HG03064 (cell line): Measurements from ENCODE around the gene OR2C3.

Source experiments
- ATAC-seq: cut with Tn5 transposase; IDR thresholded peaks from one replicate; pipeline ENCODE4 v1.9.1; 2021; ENCODE audit warnings: low read depth; ENCODE audit not compliant: unreplicated experiment

Gene OR2C3

DNA sequence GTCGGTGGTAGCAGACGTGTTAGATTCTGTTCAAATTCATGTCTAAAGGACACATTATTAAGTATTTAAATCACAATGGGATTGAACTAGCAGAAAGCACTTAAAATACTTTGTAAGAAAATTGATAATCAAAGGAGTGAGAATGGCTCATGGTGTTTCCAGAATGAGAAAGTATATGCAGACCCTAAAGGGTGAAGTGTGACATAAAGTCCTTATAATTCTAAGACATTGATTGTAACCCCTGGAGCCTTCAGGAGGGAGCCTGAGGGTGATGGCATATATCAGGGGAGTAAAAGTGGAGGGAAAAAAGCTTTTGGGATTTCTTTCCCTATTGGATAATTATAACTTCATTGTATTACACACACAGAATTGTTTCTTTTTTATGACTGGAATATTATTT lies at the start of gene OR2C3:
OR2C3 (minus strand) TSS at position 101 of the 400 bp plus-strand sequence. CDS start 3,929 bp downstream, outside the sequence.
- no peak for ATAC-seq

DNA sequence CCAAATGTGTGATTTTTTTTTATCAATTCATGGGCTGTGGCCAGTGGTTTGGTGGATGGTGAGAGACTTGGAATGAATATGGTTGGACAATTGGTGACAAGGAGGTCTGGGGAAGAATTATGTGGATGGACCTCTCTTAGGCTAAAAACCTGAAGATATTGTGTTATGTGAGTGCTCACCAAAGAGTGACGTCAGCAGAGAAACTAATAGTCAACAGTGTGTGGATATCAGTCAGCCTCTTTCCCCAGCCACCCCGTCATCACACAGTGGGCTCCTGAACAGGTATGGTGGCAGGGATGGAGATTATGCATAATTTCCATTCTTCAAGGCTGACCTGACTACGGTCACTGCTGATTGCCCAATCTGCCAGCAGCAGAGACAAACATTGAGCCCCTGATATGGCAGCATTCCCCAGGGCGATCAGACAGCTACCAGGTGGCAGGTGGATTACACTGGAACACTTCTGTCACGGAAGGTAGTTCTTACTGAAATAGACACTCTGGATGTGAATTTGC lies 42.8 kb upstream of the OR2C3 start:
- ATAC-seq: no peak

DNA sequence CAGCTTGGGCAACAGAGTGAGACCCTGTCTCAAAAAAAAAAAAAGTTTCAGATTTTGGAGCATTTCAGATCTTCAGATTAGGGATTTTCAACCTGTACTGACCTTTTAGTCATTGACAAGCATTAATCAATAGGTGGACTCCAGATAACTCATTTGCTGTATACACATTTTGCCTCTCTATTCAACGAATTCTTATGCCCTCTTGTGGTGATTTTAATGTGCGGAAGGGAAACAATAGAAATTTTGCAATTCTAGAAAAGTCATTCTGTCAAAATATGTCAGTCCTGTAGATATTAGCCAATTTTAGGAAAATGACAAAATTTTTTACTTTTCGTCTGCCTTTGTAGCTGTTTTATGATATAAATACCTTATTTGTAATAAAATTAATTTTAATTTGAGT lies 40.3 kb upstream of the OR2C3 start:
- ATAC-seq: no peak

GRCh38 chr1:247574664-247575063 lies 38.4 kb upstream of the OR2C3 start:
- no peak for ATAC-seq

DNA sequence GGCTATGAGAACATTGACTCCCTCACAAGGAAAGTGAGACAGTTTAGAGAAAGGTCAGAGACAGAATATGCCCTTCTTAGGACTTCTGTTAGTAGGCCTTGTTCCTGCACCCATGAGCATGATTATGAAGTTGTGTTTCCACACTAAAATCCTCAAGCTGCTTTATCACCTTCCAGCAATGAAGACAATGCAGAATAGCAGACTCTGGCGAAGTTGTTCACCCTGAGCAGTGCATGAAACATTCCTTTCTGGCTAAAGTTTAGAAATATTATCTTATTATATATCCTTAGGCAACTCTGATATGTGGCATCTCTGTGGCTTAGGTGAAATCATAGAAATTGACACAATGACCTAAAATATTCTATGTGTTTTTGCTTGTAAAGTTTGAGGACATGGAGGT lies 38.0 kb upstream of the OR2C3 start:
- no peak for ATAC-seq

DNA sequence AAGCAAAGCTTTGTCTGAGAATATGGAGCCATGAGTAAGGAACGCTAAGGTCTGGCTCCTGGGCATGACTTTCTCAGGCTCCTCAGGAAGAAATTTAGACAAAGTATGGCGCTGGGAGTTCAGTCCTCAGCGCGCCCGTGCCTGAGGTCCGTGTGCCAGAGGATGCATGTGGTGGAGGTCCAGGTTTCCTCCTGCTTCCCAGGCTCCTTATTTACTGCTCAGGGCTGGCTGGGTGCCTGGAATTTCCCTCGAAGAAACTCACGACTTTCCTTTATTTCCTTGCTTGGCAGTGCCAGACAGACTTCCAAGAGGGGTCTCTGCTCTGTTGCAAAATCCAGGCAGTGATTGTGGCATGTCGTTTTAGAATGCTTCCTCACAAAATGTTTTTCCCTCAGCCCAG lies 26.0 kb upstream of the OR2C3 start:
- ATAC-seq: no peak

DNA sequence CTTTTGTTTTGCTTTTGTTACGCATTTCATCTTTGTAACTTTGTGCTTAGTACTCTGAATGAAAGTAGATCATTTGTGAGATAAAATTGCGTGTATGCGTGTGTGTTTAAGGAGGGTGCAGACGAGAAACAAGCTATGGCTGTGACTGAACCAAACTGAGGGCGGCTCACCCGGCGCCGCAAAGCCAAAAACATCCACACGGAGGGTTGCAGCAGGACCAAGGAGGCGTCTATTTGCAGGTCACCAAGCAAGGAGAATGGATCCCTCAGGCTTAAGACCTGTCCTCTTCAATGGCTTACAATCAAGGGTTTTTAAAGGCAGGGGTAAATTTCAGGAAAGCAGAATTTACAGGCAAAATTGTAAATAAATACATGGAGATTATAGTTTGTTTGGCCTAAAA lies 25.5 kb upstream of the OR2C3 start:
- no peak for ATAC-seq

- no peak for ATAC-seq
Measured at GRCh38 chr1:247557926-247558674, 21.9 kb upstream of the OR2C3 start.

DNA sequence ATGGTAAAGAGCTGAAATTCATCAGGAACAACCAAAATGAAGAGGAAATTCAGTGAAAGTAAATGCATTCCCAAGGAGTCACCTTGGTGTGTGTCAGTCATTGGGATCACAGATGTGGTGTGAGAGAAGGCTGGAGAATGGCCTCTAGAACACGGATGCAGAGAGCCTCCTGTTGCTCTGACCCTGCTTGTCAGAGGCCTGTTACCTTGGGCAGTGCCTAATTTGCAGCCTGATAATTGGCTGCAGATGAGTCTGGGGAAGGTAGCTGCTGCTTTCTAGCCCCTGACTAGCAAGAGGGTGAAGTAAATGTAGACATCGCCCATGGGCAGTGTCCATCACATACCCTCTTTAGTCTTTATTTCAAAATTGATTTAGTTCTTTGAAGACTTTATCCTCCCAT lies 16.0 kb upstream of the OR2C3 start:
- ATAC-seq: no peak

GRCh38 chr1:247551721-247552120 lies 15.5 kb upstream of the OR2C3 start:
- ATAC-seq: no peak

DNA sequence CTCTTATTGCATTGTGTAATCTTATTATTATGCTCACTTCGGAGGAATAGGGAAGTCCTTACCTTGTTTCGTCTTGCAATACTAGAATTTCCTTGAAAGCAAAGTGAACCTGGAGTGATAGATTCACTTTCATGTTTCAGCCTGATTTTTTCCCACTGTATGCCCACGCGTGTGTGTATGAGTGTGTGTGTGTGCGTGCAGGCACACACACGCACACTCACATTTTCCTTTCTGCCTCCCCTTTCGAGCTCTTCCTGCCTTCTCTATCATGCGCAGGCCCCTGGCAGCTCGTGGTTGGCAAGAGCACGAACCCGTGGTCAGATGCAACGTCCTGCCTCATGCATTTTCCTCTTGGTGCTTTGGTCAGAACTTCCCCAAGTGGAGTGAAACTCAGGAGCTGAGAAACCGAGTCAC lies 12.5 kb upstream of the OR2C3 start, which contains the start of gene GCSAML:
GCSAML (plus strand) TSS at position 366 of the 414 bp plus-strand sequence. CDS start 58 bp downstream, outside the sequence.
- no peak for ATAC-seq

- ATAC-seq: no peak
Measured at GRCh38 chr1:247548092-247548491, 11.9 kb upstream of the OR2C3 start.

DNA sequence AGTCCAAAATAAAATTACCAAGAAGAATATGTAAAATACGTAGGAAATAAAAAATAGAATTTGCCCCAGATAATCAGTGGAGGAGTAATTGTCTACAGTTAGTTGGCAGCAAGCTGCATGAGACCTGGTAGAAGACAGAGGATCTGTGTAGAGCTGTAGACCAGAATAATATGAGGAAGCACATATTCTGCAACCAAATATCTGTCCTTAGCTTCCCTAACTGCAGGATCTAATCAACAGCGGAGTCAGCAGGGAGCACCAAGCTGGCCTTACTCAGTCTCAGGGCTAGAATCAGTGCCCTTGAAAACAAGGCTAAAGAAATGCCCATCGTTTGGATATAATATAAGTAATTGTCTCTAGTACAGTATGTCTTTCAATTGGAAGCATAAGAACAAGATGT lies 6.6 kb upstream of the OR2C3 start:
- ATAC-seq: no peak

- ATAC-seq: no peak
Measured at GRCh38 chr1:247540581-247540980, 4.3 kb upstream of the OR2C3 start.

- ATAC-seq: no peak
Measured at GRCh38 chr1:247539215-247539614, 3.0 kb upstream of the OR2C3 start.

GRCh38 chr1:247538561-247538960 lies 2.3 kb upstream of the OR2C3 start:
- ATAC-seq: no peak

GRCh38 chr1:247535402-247535801 lies 838 bp downstream of the OR2C3 start:
- ATAC-seq: no peak

DNA sequence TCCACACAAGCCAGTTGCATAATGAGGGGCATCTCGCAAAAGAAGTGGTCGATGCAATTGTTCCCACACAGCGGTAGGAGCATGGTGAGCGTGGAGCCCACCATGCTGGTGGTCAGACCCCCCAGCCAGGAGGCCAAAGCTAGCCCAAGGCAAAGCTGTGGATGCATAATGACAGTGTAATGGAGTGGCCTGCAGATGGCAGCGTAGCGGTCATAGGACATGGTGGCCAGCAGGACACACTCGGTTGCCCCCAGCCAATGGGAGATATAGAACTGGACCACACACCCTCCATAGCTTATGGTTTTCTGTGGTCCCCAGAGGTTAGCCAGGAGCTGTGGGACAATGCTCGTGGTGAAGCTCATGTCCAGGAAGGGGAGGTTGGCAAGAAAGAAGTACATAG lies 4.3 kb downstream of the OR2C3 start:
- ATAC-seq: no peak

DNA sequence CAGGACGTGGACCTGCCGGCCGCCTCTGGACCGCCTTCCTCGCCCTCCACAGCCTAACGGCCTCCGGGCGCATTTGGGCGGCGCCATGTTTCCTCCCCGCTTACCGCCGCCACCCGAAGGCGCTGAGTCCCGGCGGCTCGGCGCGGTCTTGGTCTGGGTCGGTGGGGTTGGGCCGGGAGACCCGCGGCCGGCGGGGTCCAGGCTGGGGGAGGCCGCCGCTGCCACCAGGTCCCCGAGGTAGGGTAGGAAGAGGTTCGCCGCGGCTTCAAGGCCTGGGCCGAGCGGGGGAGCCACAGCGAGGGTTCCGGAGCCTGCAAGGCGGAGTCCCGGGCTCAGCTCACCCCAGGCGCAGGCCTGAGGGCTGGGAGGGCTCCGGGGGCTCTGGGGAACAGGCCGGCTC lies 5.5 kb downstream of the OR2C3 start:
- no peak for ATAC-seq

DNA sequence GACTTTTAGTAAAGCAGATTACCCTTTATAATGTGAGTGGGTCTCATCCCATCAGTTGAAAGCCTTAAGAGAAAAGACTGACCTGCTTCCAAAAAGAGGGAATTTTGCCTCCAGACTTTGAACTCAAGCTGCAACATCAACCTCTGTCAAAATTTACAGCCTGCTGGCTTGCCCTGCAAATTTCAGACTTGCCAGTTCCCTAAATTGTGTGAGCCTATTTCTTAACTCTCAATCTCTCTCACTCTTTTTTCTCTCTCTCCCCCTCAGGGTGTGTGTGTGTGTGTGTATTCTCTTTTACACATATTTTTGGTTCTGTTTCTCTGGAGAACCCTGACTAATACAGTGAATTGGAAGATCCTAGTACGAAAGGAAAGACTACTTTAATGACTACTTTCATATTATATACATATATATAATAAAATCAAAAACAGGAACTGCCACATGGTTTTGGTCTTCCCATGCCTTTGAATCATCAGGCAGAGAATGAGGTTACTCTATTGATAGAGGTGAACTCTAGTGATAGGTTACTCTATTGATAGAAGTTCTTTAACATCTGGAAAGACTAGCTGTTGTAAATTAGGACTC lies 6.4 kb downstream of the OR2C3 start:
- no peak for ATAC-seq

DNA sequence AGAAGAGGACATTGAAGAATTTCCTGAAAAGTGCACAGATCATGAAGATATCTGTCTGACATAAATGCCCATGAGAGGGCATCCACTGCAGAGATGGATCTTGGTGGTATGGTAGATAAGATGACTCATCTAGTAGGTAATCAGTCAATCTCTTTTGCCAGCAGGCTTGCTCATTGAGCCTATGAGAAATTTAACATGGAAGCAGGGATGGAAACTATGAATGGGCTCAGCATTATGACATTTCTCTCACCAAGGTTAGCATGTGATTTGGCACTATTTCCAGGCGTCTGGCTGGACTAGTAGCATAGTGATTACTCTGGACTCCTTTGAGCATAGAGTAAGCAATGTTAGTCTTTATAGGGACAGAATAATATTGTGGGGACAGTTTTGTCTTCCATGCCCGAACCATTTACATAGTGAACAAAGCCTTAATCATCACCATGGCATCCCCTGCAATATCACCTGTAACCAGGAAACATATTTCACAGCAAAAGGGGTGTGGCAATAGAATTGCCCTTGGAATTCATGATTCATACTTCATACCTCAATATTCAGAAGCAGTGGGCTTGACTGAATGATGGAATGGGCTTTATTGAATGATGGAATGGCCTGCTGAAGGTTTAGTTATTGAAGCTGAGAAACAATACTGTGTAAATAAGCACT lies 7.3 kb downstream of the OR2C3 start:
- no peak for ATAC-seq
